Measurements from ENCODE around the gene PMAIP1. TPM values are rescaled to one million over a fixed set of nuclear protein-coding genes. Genes with fewer than 3 reads are reported as not detected.

The PMAIP1 gene
- total RNA-seq, 3 donors from 2014 or later (not counting 1 experiment from before 2014, with no cell fraction given), result 211 to 514 (median 264) TPM

DNA sequence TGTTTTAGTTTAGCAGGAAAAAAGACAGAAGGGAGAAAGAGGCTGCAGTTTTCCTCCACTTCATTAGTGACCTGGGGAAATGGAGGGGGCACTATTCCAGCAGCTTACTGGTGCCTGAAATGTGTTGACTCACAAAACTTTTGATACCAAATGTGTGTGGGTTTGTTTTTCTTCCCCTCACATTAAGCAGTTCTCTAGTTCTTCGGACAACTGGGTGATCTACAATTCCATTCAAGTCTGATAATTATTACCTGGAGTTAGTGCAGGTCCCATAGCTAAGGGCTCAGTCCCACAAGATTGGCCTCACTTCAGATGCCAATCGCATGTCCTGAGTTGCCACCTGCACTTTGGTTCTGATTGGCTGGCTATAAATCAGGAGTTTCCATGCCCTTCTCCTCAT, 28.4 kb downstream of the PMAIP1 start:
- Mint-ChIP-seq H3K4me1 (peaks cover 0 to 10% of the 10 kb centered on the region in 2 donors), H3K36me3 (no peaks in the 10 kb centered on the region), H3K4me3 (no peak overlapping the region), H3K9me3 (no peaks in the 10 kb centered on the region), H3K27ac (no peak overlapping the region), H3K27me3 (ENCODE audit: low read depth in 2 of 2) (peaks cover 10 to 29% of the 10 kb centered on the region in 2 donors)
- Histone ChIP-seq H3K36me3 (ENCODE audit: control insufficient read depth, insufficient read depth, low read length) (no peaks in the 10 kb centered on the region), H3K9me3 (ENCODE audit: control insufficient read depth, insufficient read depth, low read length) (no peaks in the 10 kb centered on the region), H3K27me3 (ENCODE audit: control insufficient read depth, insufficient read depth, low read length) (no peaks in the 10 kb centered on the region), H3K4me3 (ENCODE audit: low read length) (no peak overlapping the region), H3K4me1 (ENCODE audit: control insufficient read depth, insufficient read depth, low read length) (no peaks in the 10 kb centered on the region), H3K27ac (ENCODE audit: low read length) (no peak overlapping the region)
- ATAC-seq (no peak), DNase-seq (no peak)
- TF ChIP-seq, protein P1, sequence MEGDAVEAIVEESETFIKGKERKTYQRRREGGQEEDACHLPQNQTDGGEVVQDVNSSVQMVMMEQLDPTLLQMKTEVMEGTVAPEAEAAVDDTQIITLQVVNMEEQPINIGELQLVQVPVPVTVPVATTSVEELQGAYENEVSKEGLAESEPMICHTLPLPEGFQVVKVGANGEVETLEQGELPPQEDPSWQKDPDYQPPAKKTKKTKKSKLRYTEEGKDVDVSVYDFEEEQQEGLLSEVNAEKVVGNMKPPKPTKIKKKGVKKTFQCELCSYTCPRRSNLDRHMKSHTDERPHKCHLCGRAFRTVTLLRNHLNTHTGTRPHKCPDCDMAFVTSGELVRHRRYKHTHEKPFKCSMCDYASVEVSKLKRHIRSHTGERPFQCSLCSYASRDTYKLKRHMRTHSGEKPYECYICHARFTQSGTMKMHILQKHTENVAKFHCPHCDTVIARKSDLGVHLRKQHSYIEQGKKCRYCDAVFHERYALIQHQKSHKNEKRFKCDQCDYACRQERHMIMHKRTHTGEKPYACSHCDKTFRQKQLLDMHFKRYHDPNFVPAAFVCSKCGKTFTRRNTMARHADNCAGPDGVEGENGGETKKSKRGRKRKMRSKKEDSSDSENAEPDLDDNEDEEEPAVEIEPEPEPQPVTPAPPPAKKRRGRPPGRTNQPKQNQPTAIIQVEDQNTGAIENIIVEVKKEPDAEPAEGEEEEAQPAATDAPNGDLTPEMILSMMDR (IDR thresholded peaks at IDR 0.05), result no peak
- 96% methylated on average over 2 of the region's 2 CpGs for WGBS (ENCODE audit: insufficient coverage)
- intact Hi-C loops (cut with micrococcal nuclease), result no loop called here

DNA sequence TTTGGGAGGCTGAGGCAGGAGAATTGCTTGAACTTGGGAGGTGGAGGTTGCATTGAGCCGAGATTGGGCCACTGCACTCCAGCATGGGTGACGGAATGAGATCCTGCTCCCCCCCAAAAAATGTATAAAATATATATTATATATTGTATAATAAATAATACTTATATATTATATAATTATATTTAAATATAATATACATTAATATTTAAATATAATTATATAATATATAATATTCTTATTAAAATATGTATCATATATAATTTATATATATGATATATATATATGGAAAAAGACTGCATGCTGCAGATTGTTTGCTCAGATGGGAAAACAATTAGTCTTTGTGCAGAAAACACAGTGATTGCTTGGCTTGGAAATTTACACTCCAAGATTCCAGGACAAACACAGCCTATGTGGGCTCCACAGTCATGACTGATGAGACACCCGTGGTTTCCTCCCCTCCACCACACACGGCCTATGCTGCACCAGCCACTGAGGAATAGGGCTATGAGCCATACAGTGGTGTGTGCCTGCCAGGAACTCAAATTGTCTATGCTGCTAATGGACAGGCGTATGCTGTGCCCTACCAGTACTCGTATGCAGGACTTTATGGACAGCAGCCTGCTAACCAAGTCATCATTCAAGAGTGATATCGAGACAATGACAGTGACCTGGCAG, 30.0 kb downstream of the PMAIP1 start:
- H3K4me3 ChIP-seq (ENCODE audit: low read length), result no peak overlapping the region
- 77% methylated on average over 5 of the region's 7 CpGs for WGBS (ENCODE audit: insufficient coverage)
- DNase-seq, result no peak
- H3K4me1 ChIP-seq (ENCODE audit: control insufficient read depth, insufficient read depth, low read length), result no peaks in the 10 kb centered on the region
- Mint-ChIP-seq H3K27ac (no peak overlapping the region), H3K4me3 (no peak overlapping the region), H3K4me1 (peaks cover 0 to 4% of the 10 kb centered on the region in 2 donors), H3K27me3 (ENCODE audit: low read depth in 2 of 2) (peaks cover 2 to 20% of the 10 kb centered on the region in 2 donors), H3K36me3 (no peaks in the 10 kb centered on the region), H3K9me3 (no peaks in the 10 kb centered on the region)
- intact Hi-C loops (cut with micrococcal nuclease), result no loop called here
- ATAC-seq, result peak in 1 of 3 donors; percentile 34
- H3K27ac ChIP-seq (ENCODE audit: low read length), result no peak overlapping the region
- no peaks in the 10 kb centered on the region for H3K27me3 ChIP-seq (ENCODE audit: control insufficient read depth, insufficient read depth, low read length)
- H3K9me3 ChIP-seq (ENCODE audit: control insufficient read depth, insufficient read depth, low read length), result no peaks in the 10 kb centered on the region
- no peaks in the 10 kb centered on the region for H3K36me3 ChIP-seq (ENCODE audit: control insufficient read depth, insufficient read depth, low read length)
- TF ChIP-seq, protein P1 (IDR thresholded peaks at IDR 0.05), result no peak

DNA sequence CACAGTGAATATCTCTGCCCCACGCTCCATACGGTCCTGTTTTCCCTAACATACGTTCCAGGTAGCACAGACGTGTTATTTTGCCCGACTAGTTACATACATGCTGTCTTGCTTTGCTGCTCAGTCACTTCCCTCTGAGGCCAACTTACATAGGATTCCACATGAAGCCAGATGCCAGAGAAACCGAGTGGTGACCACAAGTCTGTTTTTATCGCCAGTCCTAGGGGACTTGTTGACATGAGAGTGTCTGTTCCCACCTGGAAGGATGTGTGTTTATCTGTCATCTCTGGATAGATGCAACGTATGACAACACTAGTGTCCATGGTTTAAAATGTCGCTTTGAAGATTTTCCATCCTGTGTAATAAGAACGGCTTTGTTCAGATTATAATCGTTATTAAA, 32.6 kb downstream of the PMAIP1 start:
- DNase-seq (no peak), ATAC-seq (no peak)
- no peak overlapping the region for H3K4me3 Mint-ChIP-seq
- H3K4me1 Mint-ChIP-seq, result peaks cover 0 to 4% of the 10 kb centered on the region in 2 donors
- no peaks in the 10 kb centered on the region for H3K9me3 ChIP-seq (ENCODE audit: control insufficient read depth, insufficient read depth, low read length)
- no peaks in the 10 kb centered on the region for H3K36me3 ChIP-seq (ENCODE audit: control insufficient read depth, insufficient read depth, low read length)
- no peak overlapping the region for H3K4me3 ChIP-seq (ENCODE audit: low read length)
- H3K4me1 ChIP-seq (ENCODE audit: control insufficient read depth, insufficient read depth, low read length), result no peaks in the 10 kb centered on the region
- no peak overlapping the region for H3K27ac Mint-ChIP-seq
- peaks cover 0 to 18% of the 10 kb centered on the region in 2 donors for H3K27me3 Mint-ChIP-seq (ENCODE audit: low read depth in 2 of 2)
- no peaks in the 10 kb centered on the region for H3K27me3 ChIP-seq (ENCODE audit: control insufficient read depth, insufficient read depth, low read length)
- 90% methylated on average over 11 of the region's 11 CpGs for WGBS (ENCODE audit: insufficient coverage)
- H3K36me3 Mint-ChIP-seq, result no peaks in the 10 kb centered on the region
- intact Hi-C loops (cut with micrococcal nuclease), result no loop called here
- H3K9me3 Mint-ChIP-seq, result no peaks in the 10 kb centered on the region
- TF ChIP-seq, protein P1 (IDR thresholded peaks at IDR 0.05), result no peak
- no peak overlapping the region for H3K27ac ChIP-seq (ENCODE audit: low read length)

DNA sequence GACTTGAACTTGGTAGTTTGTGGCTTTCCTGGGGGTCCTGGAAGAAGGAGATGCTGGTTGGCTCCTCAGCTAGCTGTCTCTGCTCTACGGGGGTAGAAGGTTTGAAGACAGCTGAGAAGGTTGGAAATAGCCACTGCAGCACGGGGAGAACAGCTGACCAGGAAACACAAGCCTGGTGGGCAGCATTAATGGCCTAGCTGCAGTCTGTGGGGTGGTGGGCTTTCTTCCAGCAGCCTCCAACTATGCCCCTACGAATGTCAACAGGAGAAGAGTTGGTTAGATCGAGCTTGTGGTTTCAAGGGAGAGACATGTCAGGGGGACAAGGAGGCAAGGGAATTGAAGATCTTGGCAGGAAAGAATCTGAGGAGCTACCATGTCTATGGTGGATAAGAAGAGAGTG, 38.9 kb downstream of the PMAIP1 start:
- Histone ChIP-seq H3K27me3 (ENCODE audit: control insufficient read depth, insufficient read depth, low read length) (no peaks in the 10 kb centered on the region), H3K36me3 (ENCODE audit: control insufficient read depth, insufficient read depth, low read length) (no peaks in the 10 kb centered on the region), H3K4me3 (ENCODE audit: low read length) (no peak overlapping the region), H3K9me3 (ENCODE audit: control insufficient read depth, insufficient read depth, low read length) (no peaks in the 10 kb centered on the region), H3K27ac (ENCODE audit: low read length) (no peak overlapping the region), H3K4me1 (ENCODE audit: control insufficient read depth, insufficient read depth, low read length) (no peaks in the 10 kb centered on the region)
- peaks cover 0 to 2% of the 10 kb centered on the region in 2 donors for H3K27me3 Mint-ChIP-seq (ENCODE audit: low read depth in 2 of 2)
- no peak for ATAC-seq
- H3K9me3 Mint-ChIP-seq, result no peaks in the 10 kb centered on the region
- no peak overlapping the region for H3K27ac Mint-ChIP-seq
- DNase-seq, result no peak
- H3K4me1 Mint-ChIP-seq, result no peaks in the 10 kb centered on the region
- WGBS (ENCODE audit: insufficient coverage), result 87% methylated on average over 4 of the region's 4 CpGs
- no peak overlapping the region for H3K4me3 Mint-ChIP-seq
- intact Hi-C loops (cut with micrococcal nuclease), result no loop called here
- TF ChIP-seq, protein P1 (IDR thresholded peaks at IDR 0.05), result no peak
- H3K36me3 Mint-ChIP-seq, result no peaks in the 10 kb centered on the region
